Dedifferentiated amniotic fluid mesenchymal stem cell (primary cell): ENCODE measurements around the gene TARBP1.

ENCODE experiments used
- DNase-seq: peaks from one replicate; pipeline ENCODE4 v3.0.0-alpha.2; 2016; ENCODE audit errors: extremely low spot score

Gene TARBP1

DNA sequence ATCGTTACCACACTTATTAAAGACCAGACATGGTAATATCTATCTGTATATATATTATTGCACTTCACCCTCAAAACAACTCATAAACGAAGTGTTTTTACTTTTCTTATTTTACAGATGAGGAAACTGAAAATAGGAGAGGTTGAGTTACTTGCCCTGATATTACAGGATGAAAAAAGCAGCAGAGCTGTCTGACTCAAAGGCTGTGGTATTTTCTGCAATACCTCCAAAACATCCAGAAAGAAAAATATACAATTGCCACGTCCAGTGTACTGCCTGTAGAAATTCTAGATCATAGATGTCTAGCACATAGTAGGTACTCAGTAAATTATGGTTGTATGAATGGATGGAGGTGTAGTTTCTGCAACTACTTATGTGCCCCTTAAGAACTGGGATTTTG lies 5.2 kb upstream of the TARBP1 start:
- DNase-seq, result no peak

- no peak for DNase-seq
Measured at GRCh38 chr1:234481771-234482170, 2.8 kb upstream of the TARBP1 start.

GRCh38 chr1:234479866-234480265 lies 887 bp upstream of the TARBP1 start:
- no peak for DNase-seq

- DNase-seq, result no peak
Measured at GRCh38 chr1:234479310-234479559, 256 bp upstream of the TARBP1 start.

DNA sequence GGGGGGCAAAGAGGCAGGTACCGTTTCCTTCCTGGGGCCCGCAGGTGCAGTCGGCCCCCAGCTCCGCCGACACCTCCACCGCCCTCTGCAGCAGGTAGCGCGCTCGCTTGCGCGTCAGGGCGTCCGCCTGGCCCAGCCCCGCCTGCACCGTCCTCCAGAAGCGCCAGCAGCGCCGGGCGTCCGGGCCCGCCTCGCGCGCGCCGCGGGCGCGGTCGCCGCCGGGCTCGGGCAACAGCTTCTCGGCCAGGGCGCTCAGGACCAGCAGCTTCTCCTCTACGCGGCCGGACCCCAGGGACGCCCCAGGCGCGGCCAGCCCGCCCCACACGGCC lies 863 bp downstream of the TARBP1 start:
- no peak for DNase-seq

DNA sequence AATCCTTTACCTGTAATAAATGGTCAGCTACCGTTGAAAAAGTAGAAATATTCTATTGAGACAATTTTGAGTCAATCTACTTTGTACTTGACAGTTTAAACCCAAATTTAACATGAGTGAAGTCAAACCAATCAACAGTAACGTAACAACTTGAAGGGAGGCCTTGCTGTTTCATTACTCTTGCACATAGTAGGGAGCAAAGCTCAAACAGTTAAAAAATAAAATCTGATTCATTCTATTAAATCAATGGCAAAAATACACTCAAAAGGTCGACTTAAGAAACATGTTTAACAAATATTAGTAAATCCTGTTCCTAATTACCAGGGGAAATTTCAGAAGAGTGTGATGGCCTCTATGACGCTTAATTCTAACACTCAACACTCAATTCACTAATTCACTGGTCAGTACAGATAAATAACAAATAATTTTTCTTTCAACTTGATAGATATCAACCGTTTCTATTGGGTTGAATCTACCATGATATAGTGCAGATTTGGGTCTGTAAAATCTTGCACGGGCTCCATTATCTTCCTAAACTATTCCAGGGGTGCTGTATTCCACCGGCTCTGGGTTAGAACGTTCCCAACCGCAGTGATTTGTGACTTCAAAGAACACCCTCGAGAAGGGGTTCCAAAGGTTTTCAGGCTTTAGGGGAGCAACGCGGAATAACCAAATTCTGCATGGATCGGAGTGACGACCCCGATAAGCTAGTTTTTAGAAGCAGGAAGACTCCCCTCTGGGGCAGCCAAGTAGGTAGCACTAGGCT lies 1.4 kb downstream of the TARBP1 start:
- DNase-seq, result no peak

DNA sequence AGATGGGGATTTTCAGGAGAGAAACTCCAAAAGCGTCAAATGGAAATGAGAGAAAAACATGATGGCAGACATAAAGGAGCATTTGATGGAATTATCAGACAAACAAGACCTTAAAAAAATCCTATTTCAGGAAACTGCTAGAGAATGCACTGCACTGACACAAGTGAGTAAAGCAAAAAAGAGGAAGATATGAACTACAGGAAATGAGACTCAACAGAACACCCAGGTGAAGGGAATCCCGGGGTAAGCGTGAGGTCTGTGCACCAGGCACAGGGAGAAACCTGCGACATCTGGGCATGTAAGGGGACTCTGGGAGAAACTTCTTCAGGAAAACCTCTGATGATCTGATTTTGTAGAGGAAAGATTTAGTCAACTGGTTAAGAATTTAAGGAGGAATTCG lies 2.8 kb downstream of the TARBP1 start:
- DNase-seq, result no peak

- no peak for DNase-seq
Measured at GRCh38 chr1:234475167-234475793, 3.7 kb downstream of the TARBP1 start.

DNA sequence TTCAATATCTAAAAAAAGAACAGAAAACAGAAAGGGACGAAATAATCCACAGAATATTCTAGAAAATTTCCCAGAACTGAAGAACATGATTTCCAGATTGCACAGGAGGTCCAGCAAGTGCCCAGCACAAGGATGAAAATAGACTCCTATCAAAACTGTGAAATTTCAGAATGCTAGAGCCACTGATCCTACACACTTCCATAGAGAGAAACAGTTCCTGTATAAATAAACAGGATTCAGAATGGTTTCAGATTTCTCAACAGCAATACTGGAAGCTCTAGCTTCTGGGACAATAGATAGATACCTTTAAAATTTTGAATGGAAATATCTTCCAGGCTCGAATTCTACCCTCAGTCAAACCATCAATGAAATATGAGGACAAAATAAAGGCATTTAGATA lies 4.6 kb downstream of the TARBP1 start:
- DNase-seq, result no peak

DNA sequence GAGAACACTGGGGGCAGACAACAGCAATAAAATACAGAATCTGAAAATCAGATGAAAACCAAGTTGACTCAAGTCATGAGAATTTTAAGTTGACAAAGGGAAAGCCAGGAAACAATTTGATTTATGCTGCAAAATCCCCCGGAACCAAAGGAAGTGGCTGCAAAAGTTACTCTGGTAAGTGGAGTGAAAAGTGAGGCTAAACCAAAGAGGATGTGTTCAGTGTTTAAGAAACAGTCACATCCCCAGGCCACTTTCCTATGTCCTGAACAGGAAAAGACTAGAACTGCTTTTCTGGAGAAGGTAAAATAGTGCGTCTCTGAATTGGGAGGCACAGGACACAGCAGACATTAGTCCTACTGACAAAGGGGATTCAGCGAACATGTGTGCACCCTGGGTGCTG lies 5.9 kb downstream of the TARBP1 start:
- DNase-seq, result no peak

GRCh38 chr1:234469376-234469775 lies 9.6 kb downstream of the TARBP1 start:
- DNase-seq, result no peak

DNA sequence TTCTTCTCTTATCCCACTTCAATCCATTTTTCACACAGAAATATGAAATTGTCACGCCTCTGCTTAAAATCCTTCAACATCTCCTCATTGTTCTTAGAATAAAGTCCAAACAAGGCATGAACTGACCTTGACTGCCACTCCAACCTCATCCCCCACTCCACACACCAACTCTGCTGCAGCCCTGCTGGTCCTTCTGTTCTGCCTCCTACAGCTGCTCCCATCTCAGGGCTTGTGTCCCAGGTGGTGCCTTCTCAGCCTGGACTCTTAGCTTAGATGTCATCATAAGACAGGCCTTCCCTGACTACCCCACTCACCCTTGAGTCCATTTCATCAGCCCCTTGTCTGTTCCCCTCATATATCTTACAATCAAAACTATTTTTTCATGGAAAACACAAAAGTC lies 10.4 kb downstream of the TARBP1 start:
- no peak for DNase-seq

DNA sequence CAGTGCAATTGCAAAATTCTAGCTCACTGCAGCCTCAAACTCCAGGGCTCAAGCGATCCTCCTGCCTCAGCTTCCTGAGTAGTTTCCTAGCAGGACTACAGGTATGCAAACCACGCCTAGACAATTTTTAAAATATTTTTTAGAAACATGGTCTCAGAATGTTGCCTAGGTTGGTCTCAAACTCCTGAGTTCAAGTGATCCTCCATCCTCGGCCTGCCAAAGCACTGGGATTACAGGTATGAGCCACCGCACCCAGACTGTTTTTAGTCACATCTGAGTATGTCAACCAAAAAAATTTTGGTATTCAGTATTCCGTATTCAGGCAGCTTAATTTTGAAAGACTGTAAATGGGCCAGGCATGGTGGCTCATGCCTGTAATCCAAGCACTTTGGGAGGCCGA lies 11.2 kb downstream of the TARBP1 start:
- no peak for DNase-seq

GRCh38 chr1:234466945-234467344 lies 12.0 kb downstream of the TARBP1 start:
- no peak for DNase-seq

DNA sequence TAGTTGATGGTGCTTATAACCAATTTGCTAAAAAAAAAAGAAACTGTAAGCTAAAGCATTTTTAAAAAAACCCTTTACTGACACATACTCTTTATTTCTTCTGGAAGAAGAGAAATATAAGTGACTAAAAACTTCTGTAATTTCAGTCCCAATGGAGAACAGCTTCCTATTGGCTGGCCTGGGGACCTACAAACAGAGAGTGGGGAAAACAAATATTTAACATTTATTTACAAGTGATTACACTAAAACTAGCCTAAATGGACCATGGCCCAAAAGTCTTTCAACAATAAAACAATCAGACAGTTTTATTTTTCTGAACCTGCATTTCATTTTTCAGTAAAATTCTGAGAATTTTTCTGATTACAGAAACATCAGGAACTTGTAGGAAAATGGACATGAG lies 15.2 kb downstream of the TARBP1 start:
- DNase-seq, result no peak

- no peak for DNase-seq
Measured at GRCh38 chr1:234460652-234461051, 18.3 kb downstream of the TARBP1 start.

GRCh38 chr1:234458352-234459017 lies 20.5 kb downstream of the TARBP1 start:
- no peak for DNase-seq

DNA sequence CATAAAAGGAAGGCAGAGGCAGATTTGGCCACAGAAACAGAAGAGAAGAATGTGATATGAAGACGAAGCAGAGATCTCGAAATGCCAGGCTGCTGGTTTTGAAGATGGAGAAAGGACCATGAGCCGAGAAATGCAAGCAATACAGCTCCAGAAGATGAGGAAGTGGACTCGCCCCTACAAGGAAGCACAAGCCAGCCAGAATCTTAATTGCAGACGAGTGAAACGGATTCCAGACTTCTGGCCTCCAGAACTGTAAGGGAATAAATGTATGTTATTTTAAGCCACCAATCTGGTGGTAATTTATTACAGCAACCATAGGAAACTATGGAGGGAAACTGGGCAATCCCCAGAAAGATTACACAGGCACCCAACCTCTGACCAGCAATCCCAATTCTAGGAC lies 24.1 kb downstream of the TARBP1 start:
- DNase-seq, result no peak

- DNase-seq, result no peak
Measured at GRCh38 chr1:234452406-234452965, 26.5 kb downstream of the TARBP1 start.

- DNase-seq, result no peak
Measured at GRCh38 chr1:234440348-234440747, 38.6 kb downstream of the TARBP1 start.

DNA sequence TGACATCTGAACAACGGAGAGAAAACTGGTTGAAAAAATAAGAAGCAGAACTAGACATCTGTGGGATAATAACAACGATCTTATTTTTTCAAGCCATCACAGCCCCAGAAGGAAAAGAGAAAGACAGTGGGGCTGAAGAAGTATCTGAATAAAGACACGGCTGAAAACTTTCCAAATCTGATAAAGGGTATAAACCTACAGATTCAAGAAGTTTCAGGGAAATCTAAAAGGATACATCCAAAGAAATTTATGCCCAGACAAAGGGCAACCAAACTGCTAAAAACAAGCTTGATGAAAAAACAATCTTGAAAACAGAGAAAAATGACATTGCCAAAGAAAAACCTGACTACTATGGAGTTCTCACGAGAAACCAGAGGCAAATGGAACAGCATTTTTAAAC lies 40.4 kb downstream of the TARBP1 start:
- DNase-seq, result no peak

GRCh38 chr1:234437423-234438171 lies 41.4 kb downstream of the TARBP1 start:
- DNase-seq, result no peak

- DNase-seq, result no peak
Measured at GRCh38 chr1:234435620-234436019, 43.4 kb downstream of the TARBP1 start.
